Upper lobe of left lung (tissue), 6 donors: ENCODE results near the gene SOCS1. TPM values are rescaled to one million over a fixed set of nuclear protein-coding genes. Genes with fewer than 3 reads are reported as not detected.

ENCODE experiments used
- ATAC-seq, 2 donors: fragments of 200-7000 bp; cut with Tn5 transposase; one replicate each; pipeline ENCODE4 v1.9.1; 2022; ENCODE audit warnings: mild to moderate bottlenecking in 2 of 2, moderate library complexity in 2 of 2; ENCODE audit not compliant: low FRiP score in 2 of 2
- DNase-seq, 2 donors: peaks; one replicate each; pipeline ENCODE4 v3.0.0-alpha.2; 2019 to 2020
- H3K27ac ChIP-seq, 4 donors: fragments of 200-600 bp; sonication (generic); one replicate each; pipeline ENCODE4 v1.5.1; 2016 to 2019
- H3K27me3 ChIP-seq, 4 donors: fragments of 200-600 bp; sonication (generic); one replicate each; pipeline ENCODE4 v1.5.1; 2017 to 2019
- H3K36me3 ChIP-seq, 4 donors: fragments of 200-600 bp; sonication (generic); one replicate each; pipeline ENCODE4 v1.5.1; 2016 to 2019
- H3K4me1 ChIP-seq, 4 donors: fragments of 200-600 bp; sonication (generic); one replicate each; pipeline ENCODE4 v1.5.1; 2018 to 2019
- H3K4me3 ChIP-seq, 4 donors: fragments of 200-600 bp; sonication (generic); one replicate each; pipeline ENCODE4 v1.5.1; 2017 to 2019; ENCODE audit warnings: mild to moderate bottlenecking in 2 of 4, moderate library complexity in 1 of 4
- H3K9me3 ChIP-seq, 4 donors: fragments of 200-600 bp; sonication (generic); one replicate each; pipeline ENCODE4 v1.5.1; 2018 to 2019
- CTCF ChIP-seq, 6 experiments: fragments of 450-650 bp in 4 of 6; fragments of 200-600 bp in 2 of 6; sonication (generic) in 2 of 6; IDR thresholded peaks; one replicate each; pipeline ENCODE4 v1.5.1; 2016 to 2019; ENCODE audit warnings: antibody characterized with exemption in 6 of 6
- EP300 ChIP-seq, 4 donors: sonication (generic); formaldehyde crosslinking; IDR thresholded peaks; one replicate each; pipeline ENCODE4 v1.5.1; 2017; ENCODE audit warnings: antibody characterized with exemption in 4 of 4, control low read depth in 2 of 4
- POLR2A ChIP-seq, 4 donors: fragments of 450-650 bp; IDR thresholded peaks; one replicate each; pipeline ENCODE4 v1.5.1; 2016 to 2017; ENCODE audit warnings: antibody characterized with exemption in 4 of 4, mild to moderate bottlenecking in 2 of 4
- POLR2AphosphoS5 ChIP-seq, 2 donors: sonication (generic); formaldehyde crosslinking; IDR thresholded peaks; one replicate each; pipeline ENCODE4 v1.5.1; 2017; ENCODE audit warnings: antibody characterized with exemption in 2 of 2
- WGBS, 2 donors: methylation state at CpG; one replicate each; pipeline ENCODE4 v1.1.5; 2017 to 2018; 5-methylcytosine and 5-hydroxymethylcytosine counted together
- total RNA-seq, 6 donors: library from RNA; depleted of rRNA in 4 of 6; stranded (reverse); fragments of >200 nt in 4 of 6; gene quantifications; one replicate each; pipeline versions ENCODE4 v1.1.0 to v1.2.1, GENCODE V29; 2016 to 2021
- donor health status: DM: no; HTN: no; CAD: no; lungs with moderate emphysema.
- donor health status: DM: no; HTN: yes; CAD: no; lungs with severe emphysema.

Gene SOCS1
- total RNA-seq, 6 donors from 2014 or later, result 9.4 to 36.6 (median 18.5) TPM

DNA sequence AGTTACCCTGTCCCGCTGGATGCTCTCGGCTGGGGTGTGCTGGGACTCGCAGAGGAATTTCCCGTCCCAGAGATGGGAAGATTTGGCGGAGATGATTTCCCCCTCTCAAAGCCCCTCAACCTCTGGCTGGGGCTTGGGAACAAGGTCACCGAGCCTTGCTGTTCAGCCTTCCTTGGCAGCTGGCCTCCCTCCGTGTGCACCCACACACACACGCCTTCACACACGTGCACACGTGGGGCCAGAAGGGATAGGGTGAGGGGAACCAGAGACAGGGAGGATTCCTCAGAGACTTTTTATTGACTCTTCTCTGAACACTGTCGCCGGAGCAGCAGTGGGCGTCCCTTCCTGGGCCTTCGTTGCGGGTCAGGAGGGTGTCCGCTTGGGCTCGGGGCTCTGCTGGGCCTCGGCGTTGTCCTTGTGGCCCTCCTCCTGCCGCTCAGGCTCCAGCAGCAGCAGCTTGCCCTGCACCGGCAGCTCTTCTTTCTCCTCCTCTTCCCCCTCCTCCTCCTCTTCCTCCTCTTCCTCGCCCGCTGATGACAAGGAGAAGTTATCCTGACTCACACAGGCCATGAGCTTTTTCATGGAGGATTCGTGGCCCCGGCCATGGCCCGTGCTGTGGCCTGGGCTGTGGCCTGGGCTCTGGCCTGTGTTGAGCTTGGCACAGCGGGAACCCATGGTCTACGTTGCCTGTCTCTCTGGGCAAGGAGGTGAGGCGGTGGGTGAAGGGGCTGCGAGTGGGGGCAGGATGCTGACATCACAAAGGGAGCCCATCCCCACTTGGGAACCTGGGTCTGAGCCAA, 17.1 kb upstream of the SOCS1 start, which contains the start of gene PRM3:
Gene PRM3, minus strand, starts transcription at position 709 of the 800 bp plus-strand sequence. Its CDS starts 34 bp downstream, at position 675.
- no peaks in the 10 kb centered on the region for H3K27me3 ChIP-seq
- ATAC-seq (peak in 1 of 2 donors; percentile 5), DNase-seq (peak in 1 of 2 donors; percentile 53)
- TF ChIP-seq POLR2A (IDR thresholded peaks at IDR 0.05) (no peak), EP300 (IDR thresholded peaks at IDR 0.05) (no peak), POLR2AphosphoS5 (IDR thresholded peaks at IDR 0.05) (no peak), CTCF (IDR thresholded peaks at IDR 0.05) (no peak)
- H3K4me1 ChIP-seq, result no peaks in the 10 kb centered on the region
- H3K36me3 ChIP-seq, result no peaks in the 10 kb centered on the region
- H3K9me3 ChIP-seq, result no peaks in the 10 kb centered on the region
- WGBS, 2 donors, result 84% methylated on average over 20 to 30 of the region's 30 CpGs
- H3K4me3 ChIP-seq, result no peak within 1 kb of the TSS
- H3K27ac ChIP-seq, result no peak within 1 kb of the TSS

DNA sequence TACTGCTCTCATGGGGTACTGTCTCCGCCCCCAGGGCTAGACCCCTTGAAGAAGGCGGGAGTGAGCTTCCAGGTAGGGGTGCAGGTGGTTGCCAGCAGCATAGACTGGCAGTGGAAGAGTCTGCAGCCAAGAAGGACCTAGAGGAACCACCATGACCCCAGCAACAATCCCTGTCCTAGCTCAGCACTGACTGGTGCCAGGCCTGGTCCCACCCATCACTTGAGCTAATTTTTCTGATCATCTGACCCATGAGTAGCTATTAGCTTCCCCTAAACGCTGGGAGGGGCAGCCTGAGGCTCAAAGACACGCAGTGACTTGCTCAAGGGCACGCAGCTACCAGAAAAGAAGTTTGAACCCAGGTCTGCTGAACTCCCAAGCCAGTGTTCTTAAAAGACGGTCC, 16.5 kb upstream of the SOCS1 start:
- Histone ChIP-seq H3K27me3 (no peaks in the 10 kb centered on the region), H3K9me3 (no peaks in the 10 kb centered on the region), H3K4me1 (no peaks in the 10 kb centered on the region), H3K36me3 (no peaks in the 10 kb centered on the region), H3K27ac (no peak overlapping the region), H3K4me3 (no peak overlapping the region)
- DNase-seq (no peak), ATAC-seq (no peak)
- whole genome bisulfite sequencing, 2 donors, result 70 to 84% methylated on average over 2 to 6 of the region's 6 CpGs
- TF ChIP-seq CTCF (IDR thresholded peaks at IDR 0.05) (no peak), EP300 (IDR thresholded peaks at IDR 0.05) (no peak), POLR2AphosphoS5 (IDR thresholded peaks at IDR 0.05) (no peak), POLR2A (IDR thresholded peaks at IDR 0.05) (no peak)

- TF ChIP-seq EP300 (IDR thresholded peaks at IDR 0.05) (no peak), POLR2AphosphoS5 (IDR thresholded peaks at IDR 0.05) (no peak), POLR2A (IDR thresholded peaks at IDR 0.05) (no peak), CTCF (IDR thresholded peaks at IDR 0.05) (no peak)
- no peaks in the 10 kb centered on the region for H3K4me1 ChIP-seq
- no peak overlapping the region for H3K27ac ChIP-seq
- 91 to 95% methylated on average over 10 of the region's 10 CpGs for WGBS, 2 donors
- H3K27me3 ChIP-seq, result no peaks in the 10 kb centered on the region
- H3K9me3 ChIP-seq, result no peaks in the 10 kb centered on the region
- ATAC-seq (no peak), DNase-seq (peak in 1 of 2 donors; percentile 37)
- no peaks in the 10 kb centered on the region for H3K36me3 ChIP-seq
- H3K4me3 ChIP-seq, result no peak overlapping the region
Measured at GRCh38 chr16:11271610-11272009, 15.6 kb upstream of the SOCS1 start.

DNA sequence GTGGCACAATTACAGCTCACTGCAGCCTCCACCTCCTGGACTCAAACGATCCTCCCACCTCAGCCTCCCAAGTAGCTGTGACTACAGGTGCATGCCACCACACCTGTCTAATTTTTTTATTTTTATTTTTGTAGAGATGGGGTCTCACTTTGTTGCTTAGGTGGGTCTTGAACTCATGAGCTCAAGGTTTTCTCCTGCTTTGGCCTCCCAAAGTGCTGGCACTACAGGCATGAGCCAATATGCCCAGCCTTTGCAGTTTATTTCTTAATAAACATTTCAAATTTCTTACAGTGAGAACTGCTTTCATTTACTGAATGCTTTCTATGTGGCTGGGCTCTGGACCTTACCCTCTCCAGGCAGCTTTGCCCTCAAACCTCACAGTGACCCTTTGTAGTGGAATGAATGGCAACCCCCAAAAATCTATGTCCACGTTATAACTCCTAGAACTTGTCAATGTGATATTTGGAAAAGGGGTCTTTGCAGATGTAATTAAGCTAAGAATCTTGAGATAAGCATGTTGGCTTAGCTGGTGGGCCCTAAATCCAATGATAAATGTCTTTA, 14.7 kb upstream of the SOCS1 start:
- Histone ChIP-seq H3K4me1 (peaks cover 0 to 1% (median 0%) of the 10 kb centered on the region in 4 donors), H3K9me3 (no peaks in the 10 kb centered on the region), H3K36me3 (no peaks in the 10 kb centered on the region), H3K27ac (no peak overlapping the region), H3K27me3 (no peaks in the 10 kb centered on the region), H3K4me3 (no peak overlapping the region)
- 93 to 94% methylated on average over 2 of the region's 2 CpGs for WGBS, 2 donors
- no peak for TF ChIP-seq POLR2AphosphoS5 (IDR thresholded peaks at IDR 0.05)
- TF ChIP-seq EP300 (IDR thresholded peaks at IDR 0.05), result no peak
- no peak for TF ChIP-seq CTCF (IDR thresholded peaks at IDR 0.05)
- TF ChIP-seq POLR2A (IDR thresholded peaks at IDR 0.05), result no peak
- ATAC-seq (no peak), DNase-seq (no peak)
